Upper lobe of left lung (tissue), 6 donors: Measurements from ENCODE around the gene MIER2. TPM values are rescaled to one million over a fixed set of nuclear protein-coding genes. Genes with fewer than 3 reads are reported as not detected.

Experiments used
- ATAC-seq, 2 donors: fragments of 200-7000 bp; cut with Tn5 transposase; one replicate each; pipeline ENCODE4 v1.9.1; 2022; ENCODE audit warnings: mild to moderate bottlenecking in 2 of 2, moderate library complexity in 2 of 2; ENCODE audit not compliant: low FRiP score in 2 of 2
- DNase-seq, 2 donors: peaks; one replicate each; pipeline ENCODE4 v3.0.0-alpha.2; 2019 to 2020
- H3K27ac ChIP-seq, 4 donors: fragments of 200-600 bp; sonication (generic); one replicate each; pipeline ENCODE4 v1.5.1; 2016 to 2019
- H3K27me3 ChIP-seq, 4 donors: fragments of 200-600 bp; sonication (generic); one replicate each; pipeline ENCODE4 v1.5.1; 2017 to 2019
- H3K36me3 ChIP-seq, 4 donors: fragments of 200-600 bp; sonication (generic); one replicate each; pipeline ENCODE4 v1.5.1; 2016 to 2019
- H3K4me1 ChIP-seq, 4 donors: fragments of 200-600 bp; sonication (generic); one replicate each; pipeline ENCODE4 v1.5.1; 2018 to 2019
- H3K4me3 ChIP-seq, 4 donors: fragments of 200-600 bp; sonication (generic); one replicate each; pipeline ENCODE4 v1.5.1; 2017 to 2019; ENCODE audit warnings: mild to moderate bottlenecking in 2 of 4, moderate library complexity in 1 of 4
- H3K9me3 ChIP-seq, 4 donors: fragments of 200-600 bp; sonication (generic); one replicate each; pipeline ENCODE4 v1.5.1; 2018 to 2019
- EP300 ChIP-seq, 4 donors: sonication (generic); formaldehyde crosslinking; IDR thresholded peaks; one replicate each; pipeline ENCODE4 v1.5.1; 2017; ENCODE audit warnings: antibody characterized with exemption in 4 of 4, control low read depth in 2 of 4
- POLR2A ChIP-seq, 4 donors: fragments of 450-650 bp; IDR thresholded peaks; one replicate each; pipeline ENCODE4 v1.5.1; 2016 to 2017; ENCODE audit warnings: antibody characterized with exemption in 4 of 4, mild to moderate bottlenecking in 2 of 4
- POLR2AphosphoS5 ChIP-seq, 2 donors: sonication (generic); formaldehyde crosslinking; IDR thresholded peaks; one replicate each; pipeline ENCODE4 v1.5.1; 2017; ENCODE audit warnings: antibody characterized with exemption in 2 of 2
- whole genome bisulfite sequencing, 2 donors: methylation state at CpG; one replicate each; pipeline ENCODE4 v1.1.5; 2017 to 2018; 5-methylcytosine and 5-hydroxymethylcytosine counted together
- total RNA-seq, 6 donors: library from RNA; depleted of rRNA in 4 of 6; stranded (reverse); fragments of >200 nt in 4 of 6; gene quantifications; one replicate each; pipeline versions ENCODE4 v1.1.0 to v1.2.1, GENCODE V29; 2016 to 2021
- TF ChIP-seq, protein P1 (sequence below), 6 experiments: fragments of 450-650 bp in 4 of 6; fragments of 200-600 bp in 2 of 6; sonication (generic) in 2 of 6; IDR thresholded peaks; one replicate each; pipeline ENCODE4 v1.5.1; 2016 to 2019; ENCODE audit warnings: antibody characterized with exemption in 6 of 6
- donor health status: DM: no; HTN: no; CAD: no; lungs with moderate emphysema.
- donor health status: DM: no; HTN: yes; CAD: no; lungs with severe emphysema.

MIER2 gene
- total RNA-seq, 6 donors from 2014 or later: 16.4 to 64.8 (median 31.7) TPM

DNA sequence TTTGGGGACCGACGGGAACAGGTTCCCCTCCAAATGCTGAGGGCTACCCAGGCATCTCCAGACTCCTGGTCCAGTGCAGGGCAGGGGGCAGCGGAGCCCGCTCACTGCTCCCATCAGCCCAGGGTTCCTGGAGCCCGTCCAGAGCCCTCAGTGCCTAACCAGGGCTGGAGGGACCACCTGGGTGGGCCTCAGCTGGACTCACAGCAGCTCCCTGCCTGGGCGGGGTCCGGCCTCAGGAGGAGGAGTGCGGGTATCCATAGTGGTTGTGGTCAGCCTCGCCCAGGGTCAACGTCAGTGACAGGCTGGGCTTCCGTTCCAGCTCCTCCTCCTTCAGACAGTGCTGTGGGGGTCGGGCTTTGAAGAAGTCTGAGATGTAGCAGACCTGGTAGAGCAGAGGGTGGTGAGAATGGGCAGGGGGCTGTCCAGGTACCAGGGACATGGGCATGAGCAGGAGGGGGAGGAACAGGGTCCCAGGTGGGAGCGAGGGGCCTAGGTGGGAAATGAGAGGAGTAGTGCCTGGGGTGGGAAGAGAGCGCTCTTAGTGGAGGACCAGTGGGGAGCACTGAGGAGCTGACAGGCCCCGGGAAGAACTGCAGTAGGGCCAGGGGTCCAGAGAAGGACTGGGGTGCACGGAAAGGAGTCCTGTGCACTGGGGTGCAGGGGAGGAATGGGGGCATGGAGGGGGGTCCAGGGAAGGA is 63.3 kb downstream of the MIER2 start:
- ATAC-seq (no peak), DNase-seq (no peak)
- Histone ChIP-seq H3K36me3 (peaks cover 0 to 3% (median 0%) of the 10 kb centered on the region in 4 donors), H3K27me3 (no peaks in the 10 kb centered on the region), H3K27ac (no peak overlapping the region), H3K9me3 (no peaks in the 10 kb centered on the region), H3K4me1 (no peaks in the 10 kb centered on the region), H3K4me3 (no peak overlapping the region)
- 76 to 81% methylated on average over 11 to 12 of the region's 16 CpGs for WGBS, 2 donors
- TF ChIP-seq POLR2A (IDR thresholded peaks at IDR 0.05): no peak
- TF ChIP-seq, protein P1, sequence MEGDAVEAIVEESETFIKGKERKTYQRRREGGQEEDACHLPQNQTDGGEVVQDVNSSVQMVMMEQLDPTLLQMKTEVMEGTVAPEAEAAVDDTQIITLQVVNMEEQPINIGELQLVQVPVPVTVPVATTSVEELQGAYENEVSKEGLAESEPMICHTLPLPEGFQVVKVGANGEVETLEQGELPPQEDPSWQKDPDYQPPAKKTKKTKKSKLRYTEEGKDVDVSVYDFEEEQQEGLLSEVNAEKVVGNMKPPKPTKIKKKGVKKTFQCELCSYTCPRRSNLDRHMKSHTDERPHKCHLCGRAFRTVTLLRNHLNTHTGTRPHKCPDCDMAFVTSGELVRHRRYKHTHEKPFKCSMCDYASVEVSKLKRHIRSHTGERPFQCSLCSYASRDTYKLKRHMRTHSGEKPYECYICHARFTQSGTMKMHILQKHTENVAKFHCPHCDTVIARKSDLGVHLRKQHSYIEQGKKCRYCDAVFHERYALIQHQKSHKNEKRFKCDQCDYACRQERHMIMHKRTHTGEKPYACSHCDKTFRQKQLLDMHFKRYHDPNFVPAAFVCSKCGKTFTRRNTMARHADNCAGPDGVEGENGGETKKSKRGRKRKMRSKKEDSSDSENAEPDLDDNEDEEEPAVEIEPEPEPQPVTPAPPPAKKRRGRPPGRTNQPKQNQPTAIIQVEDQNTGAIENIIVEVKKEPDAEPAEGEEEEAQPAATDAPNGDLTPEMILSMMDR (IDR thresholded peaks at IDR 0.05): no peak
- no peak for TF ChIP-seq EP300 (IDR thresholded peaks at IDR 0.05)
- TF ChIP-seq POLR2AphosphoS5 (IDR thresholded peaks at IDR 0.05): no peak

DNA sequence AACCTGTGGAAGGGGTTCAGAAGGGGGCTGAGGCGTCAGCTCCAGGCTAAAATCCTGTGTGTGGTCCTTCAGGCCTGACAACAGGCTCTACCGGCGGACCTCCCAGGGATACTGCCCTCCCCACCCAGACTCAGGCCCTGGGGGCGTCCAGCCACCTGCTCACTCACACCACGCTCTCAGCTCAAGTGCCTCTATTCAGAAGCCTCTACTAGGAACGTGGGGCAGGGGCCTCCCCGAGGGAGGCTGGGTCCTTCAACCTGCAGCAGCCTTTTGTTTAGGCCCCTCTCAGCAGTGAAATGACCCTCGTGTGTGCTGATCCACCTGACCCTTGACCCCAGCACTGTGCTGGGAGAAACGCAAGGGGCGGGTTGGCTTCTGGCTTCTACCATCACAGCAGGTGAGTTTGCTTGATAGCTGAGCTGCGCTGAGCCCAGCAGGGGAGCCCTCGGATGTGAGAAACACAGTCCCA is 64.0 kb downstream of the MIER2 start:
- Histone ChIP-seq H3K27me3 (no peaks in the 10 kb centered on the region), H3K9me3 (no peaks in the 10 kb centered on the region), H3K27ac (no peak overlapping the region), H3K36me3 (peaks cover 0 to 3% (median 0%) of the 10 kb centered on the region in 4 donors), H3K4me3 (no peak overlapping the region), H3K4me1 (no peaks in the 10 kb centered on the region)
- DNase-seq (no peak), ATAC-seq (no peak)
- TF ChIP-seq EP300 (IDR thresholded peaks at IDR 0.05): no peak
- TF ChIP-seq, protein P1 (IDR thresholded peaks at IDR 0.05): no peak
- TF ChIP-seq POLR2AphosphoS5 (IDR thresholded peaks at IDR 0.05): no peak
- no peak for TF ChIP-seq POLR2A (IDR thresholded peaks at IDR 0.05)
- WGBS, 2 donors: 63 to 86% methylated on average over 4 to 12 of the region's 12 CpGs

DNA sequence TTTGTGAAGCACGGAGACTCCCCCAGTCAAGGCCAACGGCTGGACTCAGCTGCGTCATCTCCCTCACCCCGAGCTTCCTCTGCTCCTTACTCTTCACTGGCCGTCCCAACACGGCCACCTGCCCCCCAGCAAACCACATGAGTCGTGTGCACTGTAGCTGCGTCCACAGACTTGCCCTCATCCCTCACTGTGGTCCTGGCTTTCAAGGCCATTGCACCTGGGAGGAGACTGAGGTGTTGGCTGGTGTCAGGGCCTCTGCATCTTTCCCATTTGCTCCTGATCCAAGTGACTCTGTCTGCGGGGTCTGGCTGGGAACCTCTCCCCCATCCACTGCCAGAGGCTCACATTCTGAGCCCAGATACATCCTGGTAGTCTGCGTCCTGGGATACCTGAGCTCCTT is 64.9 kb downstream of the MIER2 start:
- ATAC-seq (peak in 1 of 2 donors; percentile 39), DNase-seq (no peak)
- TF ChIP-seq, protein P1 (IDR thresholded peaks at IDR 0.05): no peak
- TF ChIP-seq POLR2A (IDR thresholded peaks at IDR 0.05) (no peak), EP300 (IDR thresholded peaks at IDR 0.05) (no peak), POLR2AphosphoS5 (IDR thresholded peaks at IDR 0.05) (no peak)
- H3K36me3 ChIP-seq: peaks cover 0 to 3% (median 0%) of the 10 kb centered on the region in 4 donors
- no peaks in the 10 kb centered on the region for H3K9me3 ChIP-seq
- WGBS, 2 donors: 71 to 87% methylated on average over 8 to 10 of the region's 10 CpGs
- no peaks in the 10 kb centered on the region for H3K4me1 ChIP-seq
- no peak overlapping the region for H3K27ac ChIP-seq
- H3K27me3 ChIP-seq: no peaks in the 10 kb centered on the region
- no peak overlapping the region for H3K4me3 ChIP-seq

DNA sequence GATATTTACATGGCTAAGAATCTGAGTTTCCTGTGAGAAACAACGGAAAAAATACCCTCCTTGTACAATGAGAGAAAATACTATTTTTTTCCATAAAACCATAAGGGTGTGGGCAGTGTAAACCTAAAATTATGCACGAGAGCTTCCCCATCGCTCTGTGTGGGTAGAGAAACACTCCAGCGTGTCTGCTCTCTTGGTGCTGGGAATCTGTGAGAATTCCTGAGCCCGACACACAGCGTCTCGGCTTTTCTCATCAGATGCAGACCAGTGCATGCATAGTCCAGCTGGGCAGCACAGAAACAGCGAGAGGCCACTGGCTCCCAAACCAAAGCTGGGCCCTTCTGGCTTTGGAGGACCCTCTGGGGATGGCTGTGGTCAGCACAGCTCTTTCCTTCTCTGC is 65.4 kb downstream of the MIER2 start:
- Histone ChIP-seq H3K9me3 (no peaks in the 10 kb centered on the region), H3K27ac (no peak overlapping the region), H3K4me1 (no peaks in the 10 kb centered on the region), H3K27me3 (no peaks in the 10 kb centered on the region), H3K36me3 (peaks cover 0 to 3% (median 0%) of the 10 kb centered on the region in 4 donors), H3K4me3 (no peak overlapping the region)
- WGBS, 2 donors: 81 to 86% methylated on average over 8 of the region's 8 CpGs
- DNase-seq: no peak
- TF ChIP-seq POLR2AphosphoS5 (IDR thresholded peaks at IDR 0.05): no peak
- TF ChIP-seq POLR2A (IDR thresholded peaks at IDR 0.05): no peak
- no peak for TF ChIP-seq EP300 (IDR thresholded peaks at IDR 0.05)
- TF ChIP-seq, protein P1 (IDR thresholded peaks at IDR 0.05): no peak
- no peak for ATAC-seq
